Dermis microvascular lymphatic vessel endothelial cell (primary cell): ENCODE data around the gene KANK2. TPM values are rescaled to one million over a fixed set of nuclear protein-coding genes. Genes with fewer than 3 reads are reported as not detected.

Experiments
- DNase-seq, 2 donors: peaks; one replicate each; pipeline versions ENCODE4 v3.0.0 to v3.0.0-alpha.2; 2010; ENCODE audit warnings: low read depth in 2 of 2
- total RNA-seq: library from RNA; depleted of rRNA; stranded (reverse); fragments of >200 nt; gene quantifications from 2 replicates; pipeline ENCODE4 v1.2.1, GENCODE V29; 2014

The KANK2 gene
- total RNA-seq: 45.6 and 127 TPM in 2 replicates

DNA sequence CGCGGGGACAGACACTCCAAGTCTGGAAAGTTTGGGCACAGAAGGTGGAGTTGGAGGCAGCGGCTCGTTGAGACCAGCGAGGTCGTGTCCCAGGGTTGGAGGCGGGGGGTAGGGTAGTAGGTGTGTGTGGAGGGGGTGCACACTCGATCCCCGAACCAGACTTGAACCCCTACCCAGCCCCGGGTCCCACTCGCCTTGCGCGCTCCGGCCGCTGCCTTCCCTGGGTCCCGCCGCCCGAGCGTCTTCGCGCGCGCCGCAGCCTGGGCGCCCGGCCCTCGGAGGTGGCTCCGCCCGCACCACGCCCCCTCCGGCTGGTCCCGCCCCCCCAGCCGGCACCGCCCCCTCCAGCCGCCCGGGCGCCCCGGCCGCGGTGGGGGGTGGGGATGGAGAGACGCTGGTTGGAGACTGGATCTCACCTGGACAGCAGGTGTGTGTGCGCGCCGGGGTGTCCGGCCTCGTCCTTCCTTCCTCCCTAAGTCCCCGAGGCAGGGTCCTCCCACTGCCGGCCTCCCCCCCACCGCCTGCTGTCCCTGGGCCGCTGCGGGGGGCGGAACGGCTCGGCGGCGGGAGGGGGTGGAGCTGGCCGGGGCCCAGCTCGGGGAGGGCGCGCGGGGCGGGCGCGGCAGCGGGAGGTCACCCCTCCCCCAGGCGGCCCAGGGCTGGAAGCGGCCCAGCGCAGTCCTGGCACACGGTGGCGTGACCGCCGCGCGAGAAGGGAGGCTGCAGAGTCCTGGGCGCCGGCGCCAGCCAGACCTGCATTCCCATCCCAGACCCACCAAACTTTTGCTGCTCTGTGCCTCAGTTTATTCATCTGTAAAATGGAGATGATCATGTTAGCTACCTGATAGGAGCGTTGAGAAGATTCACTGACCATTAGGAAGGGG, at the start of gene KANK2:
Gene KANK2, minus strand, starts transcription at position 255 of the 884 bp plus-strand sequence. CDS start 3,034 bp downstream, outside the sequence.
- DNase-seq: peak; percentile 49 to 84

DNA sequence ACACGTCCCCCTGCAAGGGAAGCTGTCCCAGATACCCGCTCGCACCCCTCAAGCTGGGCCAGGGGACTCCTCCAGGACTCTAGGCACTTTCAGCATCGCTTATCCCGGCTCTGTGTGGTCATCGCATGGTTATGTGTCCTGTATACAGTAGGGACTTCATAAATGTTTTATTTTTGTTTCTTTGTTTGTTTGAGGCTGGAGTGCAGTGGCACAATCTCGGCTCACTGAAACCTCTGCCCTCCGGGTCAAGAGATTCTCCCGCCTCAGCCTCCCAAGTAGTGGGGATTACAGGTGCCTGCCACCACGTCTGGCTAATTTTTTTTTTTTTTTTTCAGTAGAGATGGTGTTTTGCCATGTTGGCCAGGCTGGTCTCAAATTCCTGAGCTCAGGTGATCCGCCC, 49.6 kb upstream of the KANK2 start:
- DNase-seq: no peak

DNA sequence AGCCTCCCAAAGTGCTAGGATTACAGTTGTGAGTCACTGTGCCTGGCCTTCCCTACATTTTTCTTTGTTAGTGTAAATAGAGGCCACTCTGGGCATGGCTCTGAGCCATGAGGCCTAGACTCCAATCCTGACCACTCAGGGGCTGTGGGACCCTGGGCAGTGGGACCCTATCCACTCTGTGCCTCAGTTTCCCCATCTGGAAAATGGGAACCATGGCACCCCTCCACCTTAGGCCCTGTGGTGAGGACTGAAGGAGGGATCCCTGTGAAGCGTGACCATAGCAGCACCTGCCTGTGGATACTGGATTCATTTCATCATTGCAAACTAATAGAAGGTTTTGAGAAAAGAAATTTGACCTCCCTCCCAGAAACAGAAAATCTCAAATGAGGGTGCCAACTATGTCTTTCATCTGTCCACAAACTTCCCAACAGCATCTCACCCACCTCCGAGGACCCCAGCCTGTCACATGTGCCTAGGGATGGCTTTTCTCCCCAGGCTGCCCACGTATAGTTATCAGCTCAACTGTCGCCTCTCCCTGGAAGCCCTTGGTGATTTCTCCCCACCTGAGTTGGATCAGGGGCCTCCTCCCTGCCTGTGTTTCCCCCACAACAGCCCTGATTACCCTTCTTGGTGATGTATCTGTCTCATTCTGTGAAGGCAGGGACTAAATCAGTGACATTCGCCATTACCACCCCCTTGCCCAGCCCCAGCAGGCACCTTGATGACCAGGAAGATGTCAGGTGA, 47.7 kb upstream of the KANK2 start:
- DNase-seq: no peak

DNA sequence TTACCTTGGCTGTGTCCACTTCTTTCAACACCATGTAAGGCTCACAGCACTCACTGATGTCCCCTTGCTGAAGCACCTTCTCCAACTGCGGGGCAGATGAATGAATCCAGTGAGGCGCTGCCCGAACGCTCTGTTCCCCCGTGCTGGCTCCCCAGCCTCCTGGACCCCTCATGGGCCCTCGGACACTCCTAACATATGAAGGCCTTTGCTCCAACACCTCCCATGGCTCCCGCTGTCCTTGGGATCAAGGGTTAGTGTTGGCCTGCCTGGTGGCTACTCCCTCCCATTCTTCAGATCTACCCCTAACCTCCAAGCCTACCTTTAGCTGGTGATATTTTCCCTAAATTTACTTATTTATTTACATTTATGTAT, 46.4 kb upstream of the KANK2 start:
- no peak for DNase-seq

DNA sequence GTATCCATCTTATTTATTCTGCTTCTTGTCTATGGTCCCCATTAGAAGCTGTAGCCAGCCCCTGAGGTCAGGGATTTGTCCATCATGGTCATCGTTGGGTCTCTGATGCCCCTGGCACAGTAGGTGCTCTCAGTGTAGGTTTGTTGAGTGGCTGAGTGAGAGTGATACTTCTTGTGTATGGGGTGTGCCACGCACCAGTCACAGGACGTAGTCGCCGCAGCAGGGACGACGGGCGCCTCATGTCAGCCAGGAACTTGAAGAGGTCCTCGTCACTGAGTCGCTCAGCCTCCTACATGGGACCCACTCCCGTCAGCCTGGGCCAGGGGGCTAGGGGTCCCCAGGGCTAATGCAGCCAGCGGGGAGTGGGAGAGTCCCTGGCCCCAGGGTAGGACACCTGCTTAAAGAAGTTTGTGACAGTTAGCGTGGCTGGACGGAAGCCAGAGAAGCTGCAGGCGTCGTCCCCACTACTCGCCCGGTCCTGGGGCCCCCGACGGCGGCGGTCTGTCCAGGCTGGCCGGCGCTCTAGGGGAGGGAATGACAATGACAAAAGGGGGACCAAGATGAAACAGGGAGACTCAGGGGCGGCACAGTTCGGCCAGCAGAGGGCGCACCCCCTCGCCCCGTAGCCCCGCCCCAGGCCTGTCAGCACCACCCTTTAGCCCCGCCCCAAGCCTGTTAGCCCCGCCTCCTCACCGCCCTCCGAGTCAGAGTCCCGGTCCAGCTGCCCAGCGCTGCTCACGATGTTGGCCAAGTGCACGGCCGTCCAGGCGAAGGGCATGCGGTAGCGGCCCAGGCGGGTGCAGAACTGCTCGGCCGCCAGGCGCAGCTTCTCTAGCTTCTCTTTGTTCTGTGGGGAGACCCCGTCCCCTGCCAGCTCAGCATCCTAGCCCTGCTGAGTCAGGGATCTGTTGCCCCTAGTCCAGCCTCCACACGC, 45.8 kb upstream of the KANK2 start:
- peak; percentile 79 to 92 for DNase-seq

DNA sequence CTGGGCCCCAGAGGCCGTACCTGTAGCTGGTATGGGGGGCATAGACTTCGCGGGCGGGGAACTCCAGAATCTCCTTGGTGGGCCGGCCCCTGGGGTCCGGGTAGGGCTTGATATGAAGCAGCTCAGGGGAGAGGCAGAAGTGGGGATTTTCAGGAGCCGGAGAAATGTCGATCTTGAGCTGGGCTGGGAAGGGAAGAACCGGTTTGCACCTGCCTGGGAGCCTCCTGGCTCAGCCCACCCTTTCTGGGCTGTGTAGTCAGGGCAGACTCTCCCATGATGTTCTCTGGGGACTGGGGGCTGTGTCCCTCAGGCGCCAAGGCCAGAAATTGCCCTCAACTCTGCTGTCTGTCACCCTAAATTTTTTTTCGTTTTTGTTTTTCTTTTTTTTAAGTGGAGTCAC, 44.7 kb upstream of the KANK2 start:
- DNase-seq: no peak

DNA sequence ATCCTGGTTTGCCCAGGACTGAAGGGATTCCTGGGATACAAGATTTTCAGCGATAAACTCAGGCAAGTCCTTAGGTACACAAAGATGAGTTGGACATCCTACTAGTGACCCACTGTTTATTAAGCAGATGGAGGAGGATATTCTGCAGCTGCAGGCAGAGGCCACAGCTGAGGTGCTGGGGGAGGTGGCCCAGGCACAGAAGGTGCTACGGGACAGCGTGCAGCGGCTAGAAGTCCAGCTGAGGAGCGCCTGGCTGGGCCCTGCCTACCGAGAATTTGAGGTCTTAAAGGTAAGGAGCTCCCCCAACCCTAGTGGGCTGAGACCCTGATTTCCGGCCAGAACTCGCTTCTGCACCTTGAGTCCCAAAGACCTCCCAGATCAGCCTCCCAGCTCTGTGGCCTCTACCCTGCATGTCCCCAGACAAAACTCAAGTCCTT, 42.7 kb upstream of the KANK2 start:
- DNase-seq: no peak

DNA sequence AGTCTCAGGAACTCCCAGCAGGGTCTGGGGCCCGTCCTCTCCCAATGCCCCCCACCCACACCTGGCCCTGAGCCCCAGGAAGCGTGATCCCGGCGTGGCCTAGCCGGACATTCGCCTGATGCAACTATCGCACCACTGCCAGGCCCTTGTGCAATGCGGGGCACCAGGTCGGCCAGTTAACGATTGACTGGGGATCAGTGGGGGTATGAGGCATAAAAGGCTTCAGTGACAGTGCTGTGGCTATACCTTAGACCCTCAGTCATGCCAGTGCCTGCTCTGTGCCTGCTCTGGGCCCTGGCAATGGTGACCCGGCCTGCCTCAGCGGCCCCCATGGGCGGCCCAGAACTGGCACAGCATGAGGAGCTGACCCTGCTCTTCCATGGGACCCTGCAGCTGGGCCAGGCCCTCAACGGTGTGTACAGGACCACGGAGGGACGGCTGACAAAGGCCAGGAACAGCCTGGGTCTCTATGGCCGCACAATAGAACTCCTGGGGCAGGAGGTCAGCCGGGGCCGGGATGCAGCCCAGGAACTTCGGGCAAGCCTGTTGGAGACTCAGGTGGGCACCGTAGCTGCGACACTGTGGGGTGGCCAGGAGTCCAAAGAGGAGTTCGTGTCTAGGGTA, 42.1 kb upstream of the KANK2 start, which contains the start of gene ANGPTL8:
Gene ANGPTL8, plus strand, starts transcription at position 243 of the 624 bp plus-strand sequence. Its CDS starts 19 bp downstream, at position 262.
- no peak for DNase-seq

DNA sequence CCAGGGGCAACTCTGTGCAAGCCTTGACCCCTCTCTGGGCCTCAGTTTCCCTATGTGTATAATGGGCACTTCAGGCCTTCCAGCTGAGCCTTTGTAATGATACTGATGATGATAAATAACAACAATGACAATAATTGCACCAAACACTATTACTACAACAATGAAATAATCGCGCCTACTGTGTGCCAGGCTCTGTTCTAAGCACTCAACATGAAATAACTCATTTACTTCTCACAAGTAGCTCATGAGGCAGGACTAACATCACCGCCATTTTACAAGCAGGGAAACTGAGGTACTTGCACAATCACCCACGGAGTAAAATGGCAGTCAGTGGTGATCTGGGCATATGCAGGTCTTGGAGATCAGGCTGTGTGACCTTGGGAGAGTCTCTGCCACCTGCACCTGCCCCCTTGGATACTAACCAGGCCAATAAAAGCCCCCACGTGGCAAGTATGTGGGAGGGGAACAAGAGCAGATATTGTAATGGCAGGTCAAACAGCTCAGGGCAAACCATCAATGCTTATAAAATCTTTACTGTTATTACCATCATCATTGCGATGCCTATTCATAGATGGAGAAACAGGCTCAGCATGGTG, 41.5 kb upstream of the KANK2 start:
- no peak for DNase-seq

DNA sequence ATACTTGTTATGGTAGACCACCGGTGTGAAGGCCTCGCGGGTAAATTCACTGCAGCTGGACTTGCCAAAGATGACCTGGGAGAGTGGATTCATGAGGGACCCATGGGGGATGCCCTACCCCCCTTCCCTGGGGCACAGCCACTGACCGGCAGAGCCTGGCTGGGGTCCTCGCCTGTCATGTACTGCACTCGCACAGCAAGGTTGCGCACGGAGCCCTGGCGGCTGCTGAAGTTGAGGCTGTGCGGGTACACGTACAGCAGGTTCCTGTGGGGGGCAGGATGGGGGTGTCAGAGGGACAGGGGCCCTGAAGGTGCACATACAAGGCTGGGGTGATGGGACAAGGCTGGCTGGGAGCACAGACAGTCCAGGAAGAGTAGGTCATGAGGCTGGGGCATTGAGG, 40.7 kb upstream of the KANK2 start:
- DNase-seq: no peak

DNA sequence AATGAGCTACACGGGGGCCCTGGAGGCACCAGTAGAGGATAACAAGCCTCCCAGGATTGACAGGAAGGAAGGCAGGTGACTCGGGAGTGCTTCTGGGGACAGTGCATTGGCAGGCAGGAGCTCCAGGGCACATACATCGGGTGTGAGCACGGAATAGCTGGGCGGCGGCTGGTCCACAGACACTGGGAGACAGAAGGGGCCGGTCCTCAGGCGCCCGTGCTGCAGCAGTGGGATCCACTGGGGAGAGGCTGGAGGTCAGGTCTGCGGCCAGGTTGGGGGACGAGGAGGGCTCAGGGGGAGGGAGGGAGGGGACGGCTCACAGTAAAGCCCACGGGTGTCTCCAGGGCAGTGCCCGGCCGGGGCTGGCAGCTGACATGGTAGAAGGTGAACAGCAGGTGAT, 40.0 kb upstream of the KANK2 start:
- DNase-seq: no peak

DNA sequence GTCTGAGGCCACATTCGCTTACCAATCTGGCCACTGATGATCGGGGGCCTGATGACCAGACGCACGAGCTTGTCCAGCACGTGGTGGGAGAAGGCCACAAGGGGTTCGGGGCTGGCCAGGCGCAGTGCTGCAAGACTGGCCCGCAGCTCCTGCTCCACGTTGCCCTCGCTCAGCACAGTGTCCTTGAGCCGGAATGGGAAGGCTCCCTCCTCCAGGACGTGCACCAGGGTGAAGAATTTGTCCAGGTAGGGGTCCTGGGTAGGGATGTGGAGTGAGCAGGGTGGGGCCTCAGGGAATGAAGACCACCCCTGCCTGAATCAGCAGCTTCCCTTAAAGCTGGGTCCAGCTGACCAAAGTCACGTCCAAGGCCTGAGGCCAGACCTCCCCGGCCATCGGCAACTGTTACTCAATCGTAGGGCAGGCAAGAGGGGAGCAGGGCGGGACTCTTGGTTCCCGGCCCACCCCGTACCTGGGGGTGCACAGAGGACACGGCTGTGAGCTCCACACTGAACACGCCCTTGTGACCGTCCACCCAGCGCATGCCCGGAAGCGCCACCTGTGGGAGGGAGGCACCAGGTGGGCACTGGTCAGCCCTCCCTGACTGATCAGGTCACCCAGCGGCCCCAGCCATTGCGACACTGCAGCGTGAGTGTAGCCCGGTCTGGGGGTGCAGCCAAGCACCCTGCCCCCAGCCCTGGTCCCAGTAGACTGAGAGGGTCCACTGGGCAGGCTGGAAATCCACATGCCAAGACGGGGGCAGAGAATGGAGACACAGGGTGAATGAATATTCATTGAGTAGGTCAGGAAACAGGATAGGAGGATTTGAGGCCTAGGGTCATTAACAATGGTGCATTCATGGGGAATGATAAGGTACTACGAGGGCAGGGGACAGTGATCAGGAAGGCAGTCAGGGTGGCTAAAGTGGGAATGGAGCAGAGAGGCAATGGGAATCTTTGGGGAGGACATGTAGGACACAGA, 39.3 kb upstream of the KANK2 start:
- DNase-seq: no peak

DNA sequence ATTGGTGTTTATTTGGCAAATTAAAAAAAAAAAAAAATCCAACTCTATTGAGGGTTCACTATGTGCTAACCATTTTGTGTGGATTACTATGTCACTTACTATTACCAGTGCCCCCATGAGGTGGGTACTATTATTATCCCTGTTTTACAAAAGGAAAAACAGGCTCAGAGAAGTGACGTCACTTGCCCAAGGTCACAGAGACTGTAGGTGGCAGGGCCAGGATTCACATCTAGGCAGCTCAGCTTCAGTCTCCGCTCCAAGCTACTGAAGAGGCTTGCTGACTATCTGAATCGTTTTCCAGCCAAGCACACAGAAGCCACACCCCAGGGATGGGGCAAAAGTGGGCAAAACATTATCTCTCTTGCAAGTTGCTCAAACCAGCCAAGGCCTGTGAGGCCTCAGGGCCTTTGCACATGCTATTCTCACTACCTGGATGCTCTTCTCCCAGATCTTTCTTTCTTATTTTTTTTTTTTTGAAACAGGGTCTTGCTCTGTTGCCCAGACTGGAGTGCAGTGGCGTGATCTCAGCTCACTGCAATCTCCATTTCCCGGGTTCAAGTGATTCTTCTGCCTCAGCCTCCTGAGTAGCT, 37.2 kb upstream of the KANK2 start:
- peak in 1 of 2 donors; percentile 34 for DNase-seq

DNA sequence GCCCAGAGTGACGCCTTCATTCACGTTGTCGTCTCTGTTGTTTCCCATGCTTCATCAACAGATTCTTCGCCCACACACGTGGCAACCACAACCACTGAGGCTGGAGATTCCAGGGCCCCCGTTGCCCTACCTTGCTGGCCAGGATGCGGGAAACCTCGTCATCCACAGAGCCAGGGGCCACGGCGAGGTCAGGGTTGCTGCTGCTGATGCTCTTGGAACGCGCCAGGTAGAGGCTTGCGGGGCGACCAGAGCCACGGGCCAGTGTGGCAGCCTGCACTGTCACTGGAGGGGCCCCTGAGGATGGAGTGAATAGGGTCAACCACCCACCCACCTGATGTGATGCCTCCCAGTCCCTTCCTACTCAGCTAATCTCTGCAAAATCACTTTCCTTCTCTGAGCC, 35.7 kb upstream of the KANK2 start:
- no peak for DNase-seq

DNA sequence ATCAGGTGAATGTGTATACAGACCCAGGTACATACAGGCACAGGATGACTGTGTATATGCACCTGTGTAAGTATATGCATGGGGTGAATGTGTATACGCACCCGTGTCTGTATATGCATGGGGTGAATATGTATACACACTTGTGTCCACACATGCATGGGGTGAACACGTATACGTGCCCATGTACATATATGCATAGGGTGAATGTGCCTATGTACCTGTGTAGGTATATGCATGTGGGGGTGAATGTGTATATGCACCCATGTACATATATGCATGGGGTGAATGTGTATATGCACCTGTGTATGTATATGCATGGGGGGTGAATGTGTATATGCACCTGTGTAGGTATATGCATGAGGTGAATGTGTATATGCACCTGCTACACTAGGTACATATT, 35.2 kb upstream of the KANK2 start:
- DNase-seq: no peak

DNA sequence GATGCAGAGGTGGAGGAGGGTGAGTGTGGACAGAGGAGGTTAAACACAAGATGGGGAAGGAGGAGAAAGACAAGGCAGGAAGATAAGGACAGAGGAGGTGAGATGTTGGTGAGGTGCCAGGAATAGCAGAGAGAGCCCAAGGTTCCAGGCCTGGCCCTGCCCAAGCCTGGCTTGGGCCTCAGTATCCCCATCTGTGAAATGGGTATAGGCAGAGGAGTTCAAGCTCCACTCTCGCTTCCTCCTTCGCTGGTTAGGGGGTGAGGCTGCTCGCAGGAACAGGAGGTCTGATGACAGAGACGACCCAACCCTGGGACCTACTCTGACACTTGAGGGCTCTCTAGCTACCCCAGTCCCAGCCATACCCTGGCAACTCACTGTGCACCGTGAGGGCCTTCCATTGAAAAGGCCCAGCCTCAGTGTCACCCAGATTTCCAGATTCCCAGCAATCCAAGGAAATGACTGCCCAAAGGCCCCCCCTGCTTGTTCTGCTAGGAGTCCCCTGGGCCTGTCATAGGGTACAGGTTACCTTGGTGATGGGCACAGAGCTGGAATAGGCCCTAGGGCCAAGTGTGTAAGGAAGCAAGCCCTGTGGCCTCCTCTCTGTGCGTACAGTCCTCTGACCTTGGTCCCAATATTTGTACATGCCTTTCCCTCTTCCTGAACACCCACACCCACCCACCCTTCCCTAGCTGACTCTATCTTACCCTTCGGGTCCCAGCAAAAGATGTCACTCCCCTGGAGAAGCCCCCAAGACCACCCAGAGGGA, 33.5 kb upstream of the KANK2 start:
- DNase-seq: no peak

DNA sequence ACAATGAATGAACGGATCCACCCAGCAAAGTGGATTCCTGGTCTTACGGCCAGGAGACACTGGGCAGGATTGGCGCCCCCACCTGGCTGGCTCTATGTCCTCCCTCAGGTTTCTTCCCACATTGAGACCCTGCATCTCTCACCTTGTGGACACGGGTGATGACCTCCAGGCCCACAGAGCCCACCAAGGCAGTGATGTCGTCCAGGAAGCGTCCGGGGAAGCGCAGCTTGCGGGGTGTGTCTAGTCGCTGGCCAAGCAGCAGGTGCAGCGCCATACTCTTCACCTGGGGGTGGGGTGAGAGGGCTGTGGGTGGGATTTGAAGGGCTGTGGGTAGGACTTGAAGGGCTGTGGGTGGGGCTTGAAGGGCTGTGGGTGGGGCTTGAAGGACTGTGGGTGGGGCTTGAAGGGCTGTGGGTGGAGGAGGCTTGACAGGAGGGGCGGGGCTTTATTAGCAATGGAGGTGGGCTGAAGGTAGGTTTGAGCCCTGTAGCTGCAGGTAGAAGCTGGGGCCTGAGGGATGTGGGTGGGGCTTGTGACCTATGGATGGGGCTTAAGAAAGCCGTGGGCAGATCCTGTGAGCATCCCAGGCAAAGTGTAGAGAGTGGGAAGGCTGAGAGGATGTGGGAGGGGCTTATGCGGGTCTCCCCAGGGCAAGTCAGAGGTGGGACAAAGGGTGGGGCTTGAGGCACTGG, 30.0 kb upstream of the KANK2 start:
- peak in 1 of 2 donors; percentile 40 for DNase-seq

DNA sequence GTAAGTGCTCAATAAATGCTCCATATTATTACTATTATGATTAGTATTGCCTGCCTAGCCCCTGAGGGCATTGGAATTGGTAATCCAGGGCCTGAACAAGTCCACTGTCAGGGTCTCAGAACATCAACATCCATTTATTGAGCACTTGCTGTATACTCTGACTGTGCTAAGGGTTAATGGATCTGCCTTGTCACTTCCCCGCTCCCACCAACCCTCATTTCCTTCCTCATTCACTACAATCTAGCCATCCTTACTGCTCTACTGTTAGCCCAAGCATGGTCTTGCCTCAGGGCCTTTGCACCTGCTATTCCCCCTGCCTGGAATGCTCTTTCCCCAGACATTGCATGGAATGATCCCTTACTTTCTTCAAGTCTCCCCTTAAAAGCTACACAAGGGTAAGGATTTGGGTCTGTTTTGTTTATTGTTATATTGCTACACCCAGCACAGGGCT, 29.4 kb upstream of the KANK2 start:
- DNase-seq: no peak
